K562 (cell line): ENCODE measurements around the gene GOLIM4. TPM values are rescaled to one million over a fixed set of nuclear protein-coding genes. Genes with fewer than 3 reads are reported as not detected.

Experiments
- ATAC-seq: fragments of 200-7000 bp; cut with Tn5 transposase; 3 replicates; pipeline ENCODE4 v1.9.1; 2020; ENCODE audit warnings: moderate library complexity
- BruUV-seq: library from RNA; stranded (reverse); fragments of 400-500 nt; replicated peaks from 2 replicates; lab custom pipeline; 2021; lab: Mats Ljungman, UMichigan
- CTCF ChIA-PET: fragments of 300-600 bp; formaldehyde crosslinking; extraction: SDS; loops from one replicate; lab custom pipeline; 2021; ENCODE audit warnings: low intra/inter-chr PET ratio; lab: Yijun Ruan, JAX
- POLR2A ChIA-PET: fragments of 300-600, 350-650 bp; sonication (Branson Sonifier 250); formaldehyde crosslinking; extraction: SDS; loops from one replicate; lab custom pipeline; 2021; ENCODE audit warnings: antibody characterized with exemption, inconsistent platforms; lab: Yijun Ruan, JAX
- DNase-seq, 4 experiments: peaks; one replicate each; pipeline versions ENCODE4 v3.0.0 to v3.0.0-alpha.2; 2011 to 2018; ENCODE audit warnings: low spot score in 3 of 4, mixed read lengths in 3 of 4; ENCODE audit errors: extremely low read depth in 1 of 4
- FAIRE-seq: peaks from 2 replicates; lab custom pipeline; 2011; peaks lifted over from hg19 to GRCh38; lab: Jason Lieb, UNC
- H2AFZ ChIP-seq: 2 replicates; pipeline ENCODE4 v1.6.0; 2011; ENCODE audit warnings: low read depth, low read length, control low read depth, inconsistent platforms
- H3K27ac ChIP-seq: fragments of 200-600 bp; 3 replicates; pipeline ENCODE4 v1.8.0; 2011; ENCODE audit warnings: low read depth, mild to moderate bottlenecking, control low read depth, inconsistent platforms, low read length, moderate library complexity, mixed read lengths; ENCODE audit errors: extremely low read depth
- H3K27me3 ChIP-seq, 2 experiments: fragments of 300-600 bp in 1 of 2; 2 replicates in 1 of 2; 3 replicates in 1 of 2; pipeline versions ENCODE4 v1.6.0 to v1.8.0; 2011; ENCODE audit warnings: inconsistent platforms in 2 of 2, low read length in 2 of 2, mild to moderate bottlenecking in 1 of 2, mixed read lengths in 1 of 2, moderate library complexity in 1 of 2; ENCODE audit not compliant: control insufficient read depth in 2 of 2, insufficient read depth in 2 of 2
- H3K36me3 ChIP-seq: fragments of 300-600 bp; 3 replicates; pipeline ENCODE4 v1.8.0; 2011; ENCODE audit warnings: mild to moderate bottlenecking, low read length, inconsistent platforms; ENCODE audit not compliant: control insufficient read depth, insufficient read depth
- H3K4me1 ChIP-seq, 2 experiments: fragments of 200-600 bp in 1 of 2; replicated peaks in 1 of 2; 2 replicates in 1 of 2; 3 replicates in 1 of 2; pipeline versions ENCODE4 v1.5.1 to v1.8.0; 2011; ENCODE audit warnings: inconsistent platforms in 2 of 2, low read length in 2 of 2, mild to moderate bottlenecking in 1 of 2, mixed read lengths in 1 of 2, moderate library complexity in 1 of 2; ENCODE audit not compliant: control insufficient read depth in 2 of 2, insufficient read depth in 2 of 2
- H3K4me2 ChIP-seq: 2 replicates; pipeline ENCODE4 v1.6.1; 2011; ENCODE audit warnings: low read length, control low read depth, inconsistent platforms, mixed read lengths; ENCODE audit not compliant: insufficient read depth
- H3K4me3 ChIP-seq: fragments of 200-600 bp; sonication (generic), shearing (Covaris generic); 2 replicates; pipeline ENCODE4 v1.5.1; 2016; ENCODE audit warnings: control low read depth, inconsistent platforms
- H3K79me2 ChIP-seq: fragments of 200-600 bp; 3 replicates; pipeline ENCODE4 v1.8.0; 2011; ENCODE audit warnings: low read length, inconsistent platforms; ENCODE audit not compliant: control insufficient read depth, insufficient read depth
- H3K9ac ChIP-seq, 2 experiments: 2 replicates each; pipeline versions ENCODE4 v1.6.0 to v1.6.1; 2011; ENCODE audit warnings: low read depth in 2 of 2, low read length in 2 of 2, control low read depth in 1 of 2, inconsistent platforms in 1 of 2, mild to moderate bottlenecking in 1 of 2, mixed read lengths in 1 of 2; ENCODE audit not compliant: insufficient read depth in 1 of 2
- H3K9me1 ChIP-seq: one replicate; pipeline ENCODE4 v1.6.0; 2011; ENCODE audit warnings: inconsistent platforms, mild to moderate bottlenecking, low read length, moderate library complexity; ENCODE audit not compliant: control insufficient read depth, insufficient read depth
- H3K9me3 ChIP-seq: replicated peaks from 2 replicates; pipeline ENCODE4 v1.5.1; 2011; ENCODE audit warnings: low read depth, low read length, inconsistent platforms; ENCODE audit not compliant: control insufficient read depth, insufficient read depth
- H4K20me1 ChIP-seq: replicated peaks from 2 replicates; pipeline ENCODE4 v1.6.1; 2011; ENCODE audit warnings: low read length, inconsistent platforms, mixed read lengths; ENCODE audit not compliant: control insufficient read depth, insufficient read depth
- ARID2 ChIP-seq: fragments of 450-650 bp; IDR thresholded peaks from 2 replicates; pipeline ENCODE4 v1.6.1; 2017; ENCODE audit warnings: antibody characterized with exemption, mild to moderate bottlenecking
- MAZ ChIP-seq, 2 experiments: fragments of 450-650 bp in 1 of 2; sonication (generic) in 1 of 2; formaldehyde crosslinking; IDR thresholded peaks in 1 of 2; conservative IDR thresholded peaks in 1 of 2; 2 replicates each; pipeline versions ENCODE4 v1.4.0 to v1.5.0; 2020; ENCODE audit warnings: mild to moderate bottlenecking in 1 of 2, missing genetic modification reagents in 1 of 2
- MEIS2 ChIP-seq: fragments of 450-650 bp; IDR thresholded peaks from 2 replicates; pipeline ENCODE4 v1.6.1; 2014; ENCODE audit warnings: mild to moderate bottlenecking; ENCODE audit not compliant: partially characterized antibody
- MTA1 ChIP-seq: fragments of 450-650 bp; IDR thresholded peaks from 2 replicates; pipeline ENCODE4 v1.6.1; 2017; ENCODE audit warnings: borderline replicate concordance
- RB1 ChIP-seq: fragments of 450-650 bp; IDR thresholded peaks from 2 replicates; pipeline ENCODE4 v1.6.1; 2017; ENCODE audit warnings: low read depth, mild to moderate bottlenecking
- RCOR1 ChIP-seq, 2 experiments: IDR thresholded peaks; 2 replicates each; pipeline ENCODE4 v1.6.1; 2012; ENCODE audit warnings: low read depth in 2 of 2, low read length in 2 of 2, borderline replicate concordance in 1 of 2, improper control_type of control experiment in 1 of 2
- SMARCA4 ChIP-seq: fragments of 450-650 bp; IDR thresholded peaks from 2 replicates; pipeline ENCODE4 v1.6.1; 2016
- SPI1 ChIP-seq: IDR thresholded peaks from 2 replicates; pipeline ENCODE4 v1.6.1; 2011; ENCODE audit warnings: low read depth, low read length, control low read depth, borderline replicate concordance
- WGBS: fragments of 100-300 bp; shearing (Covaris generic); methylation state at CpG from one replicate; pipeline ENCODE4 v1.1.6; 2016; ENCODE audit warnings: low coverage, mixed read lengths; ENCODE audit not compliant: insufficient coverage; ENCODE audit errors: missing lambda C conversion rate; 5-methylcytosine and 5-hydroxymethylcytosine counted together
- in situ Hi-C: fragments of 300-500 bp; cut with MboI; formaldehyde crosslinking; loops from 4 replicates; pipeline ENCODE4 v1.15.0; 2018; ENCODE audit warnings: inconsistent platforms, mixed read lengths
- intact Hi-C: fragments of 100-400 bp; cut with micrococcal nuclease; formaldehyde crosslinking; loops from 2 replicates; pipeline ENCODE4 v1.14.2; 2022
- polyA plus RNA-seq, 8 experiments: library from polyadenylated mRNA; depleted of rRNA in 4 of 8; stranded (reverse) in 5 of 8; unstranded in 3 of 8; fragments of >200 nt; fragmentation: Nextera tagmentation in 2 of 8; fragmentation: Illumina TruSeq in 1 of 8; extraction: Ambion mirVana in 2 of 8; extraction: Trizol in 1 of 8; gene quantifications; 2 replicates each; pipeline versions ENCODE4 v1.2.1 to v1.2.3, GENCODE V29; 2011 to 2014; ENCODE audit warnings: inconsistent platforms in 1 of 8, missing spikeins in 1 of 8
- total RNA-seq, 7 experiments: library from RNA; depleted of rRNA in 6 of 7; stranded (reverse); fragments of >200 nt in 6 of 7; fragmentation: Illumina TruSeq in 2 of 7; extraction: Trizol in 2 of 7; gene quantifications; 2 replicates each; pipeline versions ENCODE4 v1.2.1 to v1.2.3, GENCODE V29; 2011 to 2021; ENCODE audit warnings: low replicate concordance in 1 of 7
- TF ChIP-seq, protein P1 (sequence below), 3 experiments: IDR thresholded peaks in 2 of 3; conservative IDR thresholded peaks in 1 of 3; 2 replicates each; pipeline ENCODE4 v1.5.1; 2011 to 2012; ENCODE audit warnings: low read length in 3 of 3, mild to moderate bottlenecking in 3 of 3, control low read depth in 2 of 3, improper control_type of control experiment in 1 of 3, inconsistent platforms in 1 of 3, low read depth in 1 of 3, mixed read lengths in 1 of 3, moderate library complexity in 1 of 3; ENCODE audit not compliant: insufficient read depth in 2 of 3
- TF ChIP-seq, protein P2 (sequence below): fragments of 450-650 bp; formaldehyde crosslinking; IDR thresholded peaks from 2 replicates; pipeline ENCODE4 v1.4.0; 2020; ENCODE audit warnings: mild to moderate bottlenecking, moderate library complexity
- TF ChIP-seq, protein P3 (sequence below), 2 experiments: IDR thresholded peaks in 1 of 2; conservative IDR thresholded peaks in 1 of 2; 2 replicates each; pipeline ENCODE4 v1.6.1; 2016; ENCODE audit warnings: low read depth in 2 of 2, mild to moderate bottlenecking in 1 of 2, missing compliant biosample characterization in 1 of 2, missing genetic modification characterization in 1 of 2, moderate library complexity in 1 of 2
- TF ChIP-seq, protein P4 (sequence below): fragments of 250-450 bp; sonication (Bioruptor Pico); IDR thresholded peaks from 2 replicates; pipeline ENCODE4 v1.5.1; 2021; ENCODE audit warnings: mild to moderate bottlenecking

Gene GOLIM4
- total and polyA plus RNA-seq, 9 of the 15 experiments (the other 6 are each of a cell fraction or from before 2014, with no cell fraction given) = 9.3 to 39.4 (median 31.0) TPM

DNA sequence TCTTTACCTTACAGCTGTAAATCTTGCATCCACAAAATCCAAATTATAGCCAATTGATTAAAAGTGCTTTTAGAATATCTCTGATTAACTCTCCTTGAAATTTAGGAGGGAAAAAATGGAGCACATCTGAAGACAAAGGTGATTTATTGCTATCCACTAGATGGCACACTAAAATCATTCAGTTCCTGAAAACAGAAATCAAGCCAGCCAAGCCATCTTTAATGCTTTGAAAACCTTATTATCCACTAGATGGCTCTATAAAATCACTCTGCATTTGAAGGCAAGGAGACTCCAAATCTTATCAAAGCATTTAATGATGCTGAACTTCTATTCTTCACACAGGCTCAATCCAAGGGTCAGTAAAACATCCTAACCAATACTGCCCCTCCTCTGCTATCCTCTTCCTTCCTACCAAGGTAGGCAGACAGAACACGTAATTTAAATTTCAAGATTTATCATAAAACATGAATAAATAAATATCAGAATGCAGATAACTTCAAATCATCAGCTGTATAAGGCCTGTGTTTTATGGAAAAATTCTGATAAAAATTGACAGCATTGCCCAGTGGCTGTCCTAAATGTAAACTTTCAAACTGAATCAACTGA lies 48.4 kb downstream of the GOLIM4 start:
- no peaks in the 10 kb centered on the region for H3K27me3 ChIP-seq
- DNase-seq (peak; percentile 34 to 77 (median 50)), ATAC-seq (peak; percentile 91), FAIRE-seq (peak; percentile 89)
- no peak overlapping the region for H3K4me3 ChIP-seq
- H3K36me3 ChIP-seq = peaks cover 28% of the 10 kb centered on the region; the same call in 2 of the 3 replicates
- 0 out of 2 replicates have a peak, but pooled peaks cover 3% of the 10 kb centered on the region for H4K20me1 ChIP-seq
- ChIA-PET CTCF (interaction anchor here (0.6 to 3.6 kb wide), 6 partner anchors 14 to 1952 kb away, joined by 3 to 98 read pairs (median 4); no protein-coding TSS in a partner anchor), POLR2A (no interaction called here)
- no peak overlapping the region for H3K27ac ChIP-seq
- no peaks in the 10 kb centered on the region for H3K9me3 ChIP-seq
- intact Hi-C loops = loop anchor here (1.0 kb wide), 3 partner anchors 48 to 800 kb away; partner anchors contain the start of gene GOLIM4
- no peaks in the 10 kb centered on the region for H3K9me1 ChIP-seq
- H3K4me1 ChIP-seq = no peaks in the 10 kb centered on the region
- in situ Hi-C loops = loop anchor here (5.0 kb wide), 1 partner anchor 115 kb away; no protein-coding TSS in a partner anchor
- peaks cover 36% of the 10 kb centered on the region for H3K79me2 ChIP-seq
- no peak overlapping the region for H3K4me2 ChIP-seq
- no peak overlapping the region for H3K9ac ChIP-seq
- 87% methylated on average over 1 of the region's 1 CpG for WGBS
- BruUV-seq = no TSS peak
- no peak overlapping the region for H2AFZ ChIP-seq
- TF ChIP-seq MEIS2 = peak; percentile 59
- TF ChIP-seq, protein P1, sequence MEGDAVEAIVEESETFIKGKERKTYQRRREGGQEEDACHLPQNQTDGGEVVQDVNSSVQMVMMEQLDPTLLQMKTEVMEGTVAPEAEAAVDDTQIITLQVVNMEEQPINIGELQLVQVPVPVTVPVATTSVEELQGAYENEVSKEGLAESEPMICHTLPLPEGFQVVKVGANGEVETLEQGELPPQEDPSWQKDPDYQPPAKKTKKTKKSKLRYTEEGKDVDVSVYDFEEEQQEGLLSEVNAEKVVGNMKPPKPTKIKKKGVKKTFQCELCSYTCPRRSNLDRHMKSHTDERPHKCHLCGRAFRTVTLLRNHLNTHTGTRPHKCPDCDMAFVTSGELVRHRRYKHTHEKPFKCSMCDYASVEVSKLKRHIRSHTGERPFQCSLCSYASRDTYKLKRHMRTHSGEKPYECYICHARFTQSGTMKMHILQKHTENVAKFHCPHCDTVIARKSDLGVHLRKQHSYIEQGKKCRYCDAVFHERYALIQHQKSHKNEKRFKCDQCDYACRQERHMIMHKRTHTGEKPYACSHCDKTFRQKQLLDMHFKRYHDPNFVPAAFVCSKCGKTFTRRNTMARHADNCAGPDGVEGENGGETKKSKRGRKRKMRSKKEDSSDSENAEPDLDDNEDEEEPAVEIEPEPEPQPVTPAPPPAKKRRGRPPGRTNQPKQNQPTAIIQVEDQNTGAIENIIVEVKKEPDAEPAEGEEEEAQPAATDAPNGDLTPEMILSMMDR (IDR thresholded peaks at IDR 0.05 in 2 of 3, conservative IDR thresholded peaks at IDR 0.05 in 1 of 3; ENCODE audit: insufficient read depth in 2 of 3, low read depth in 1 of 3, low read length in 3 of 3) = peak; percentile 73 to 99 (median 95)
- no peak for TF ChIP-seq MTA1
- TF ChIP-seq, protein P2, sequence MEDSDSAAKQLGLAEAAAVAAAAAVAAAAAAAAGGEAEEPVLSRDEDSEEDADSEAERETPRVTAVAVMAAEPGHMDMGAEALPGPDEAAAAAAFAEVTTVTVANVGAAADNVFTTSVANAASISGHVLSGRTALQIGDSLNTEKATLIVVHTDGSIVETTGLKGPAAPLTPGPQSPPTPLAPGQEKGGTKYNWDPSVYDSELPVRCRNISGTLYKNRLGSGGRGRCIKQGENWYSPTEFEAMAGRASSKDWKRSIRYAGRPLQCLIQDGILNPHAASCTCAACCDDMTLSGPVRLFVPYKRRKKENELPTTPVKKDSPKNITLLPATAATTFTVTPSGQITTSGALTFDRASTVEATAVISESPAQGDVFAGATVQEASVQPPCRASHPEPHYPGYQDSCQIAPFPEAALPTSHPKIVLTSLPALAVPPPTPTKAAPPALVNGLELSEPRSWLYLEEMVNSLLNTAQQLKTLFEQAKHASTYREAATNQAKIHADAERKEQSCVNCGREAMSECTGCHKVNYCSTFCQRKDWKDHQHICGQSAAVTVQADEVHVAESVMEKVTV = peak; percentile 98
- TF ChIP-seq MAZ (CRISPR knock-in tag; conservative IDR thresholded peaks at IDR 0.05 in 1 of 2, IDR thresholded peaks at IDR 0.05 in 1 of 2) = 0 out of 4 replicates have a peak, but pooled peaks of 1 of the 2 experiments have one; percentile 33
- TF ChIP-seq RB1 = peak; percentile 86
- TF ChIP-seq SPI1 = 0 out of 2 replicates have a peak, but pooled peaks have one; percentile 31
- TF ChIP-seq, protein P3, sequence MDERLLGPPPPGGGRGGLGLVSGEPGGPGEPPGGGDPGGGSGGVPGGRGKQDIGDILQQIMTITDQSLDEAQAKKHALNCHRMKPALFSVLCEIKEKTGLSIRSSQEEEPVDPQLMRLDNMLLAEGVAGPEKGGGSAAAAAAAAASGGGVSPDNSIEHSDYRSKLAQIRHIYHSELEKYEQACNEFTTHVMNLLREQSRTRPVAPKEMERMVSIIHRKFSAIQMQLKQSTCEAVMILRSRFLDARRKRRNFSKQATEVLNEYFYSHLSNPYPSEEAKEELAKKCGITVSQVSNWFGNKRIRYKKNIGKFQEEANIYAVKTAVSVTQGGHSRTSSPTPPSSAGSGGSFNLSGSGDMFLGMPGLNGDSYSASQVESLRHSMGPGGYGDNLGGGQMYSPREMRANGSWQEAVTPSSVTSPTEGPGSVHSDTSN (CRISPR knock-in tag; IDR thresholded peaks at IDR 0.05; ENCODE audit: low read depth) = no peak
- TF ChIP-seq, protein P3 (tag; conservative IDR thresholded peaks at IDR 0.05; ENCODE audit: low read depth) = peak; percentile 77
- TF ChIP-seq, protein P4, sequence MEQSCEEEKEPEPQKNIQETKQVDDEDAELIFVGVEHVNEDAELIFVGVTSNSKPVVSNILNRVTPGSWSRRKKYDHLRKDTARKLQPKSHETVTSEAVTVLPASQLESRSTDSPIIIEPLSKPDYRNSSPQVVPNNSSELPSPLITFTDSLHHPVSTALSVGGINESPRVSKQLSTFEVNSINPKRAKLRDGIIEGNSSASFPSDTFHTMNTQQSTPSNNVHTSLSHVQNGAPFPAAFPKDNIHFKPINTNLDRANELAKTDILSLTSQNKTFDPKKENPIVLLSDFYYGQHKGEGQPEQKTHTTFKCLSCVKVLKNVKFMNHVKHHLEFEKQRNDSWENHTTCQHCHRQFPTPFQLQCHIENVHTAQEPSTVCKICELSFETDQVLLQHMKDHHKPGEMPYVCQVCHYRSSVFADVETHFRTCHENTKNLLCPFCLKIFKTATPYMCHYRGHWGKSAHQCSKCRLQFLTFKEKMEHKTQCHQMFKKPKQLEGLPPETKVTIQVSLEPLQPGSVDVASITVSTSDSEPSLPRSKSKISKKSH (CRISPR knock-in tag) = no peak
- TF ChIP-seq ARID2 = peak; percentile 86
- TF ChIP-seq SMARCA4 = no peak
- 0 out of 4 replicates have a peak, but pooled peaks of 1 of the 2 experiments have one; percentile 33 for TF ChIP-seq RCOR1 (IDR thresholded peaks at IDR 0.05; ENCODE audit: borderline replicate concordance in 1 of 2, low read depth in 2 of 2, low read length in 2 of 2)
